Prostate gland (tissue), 2 donors: ENCODE measurements around the gene ELMO1.

Source experiments
- POLR2A ChIP-seq: fragments of 450-650 bp; IDR thresholded peaks from one replicate; pipeline ENCODE4 v1.6.1; 2016; ENCODE audit warnings: antibody characterized with exemption, mild to moderate bottlenecking
- POLR2AphosphoS5 ChIP-seq: sonication (generic); formaldehyde crosslinking; IDR thresholded peaks from one replicate; pipeline ENCODE4 v1.6.1; 2017; ENCODE audit warnings: antibody characterized with exemption
- TF ChIP-seq, protein P1 (sequence below), 4 experiments: fragments of 200-600 bp in 2 of 4; fragments of 450-650 bp in 2 of 4; sonication (generic) in 2 of 4; IDR thresholded peaks; 1 replicate in 3 of 4; 2 replicates in 1 of 4; pipeline ENCODE4 v1.5.1; 2016 to 2019; ENCODE audit warnings: antibody characterized with exemption in 4 of 4, mild to moderate bottlenecking in 2 of 4, moderate library complexity in 2 of 4

DNA sequence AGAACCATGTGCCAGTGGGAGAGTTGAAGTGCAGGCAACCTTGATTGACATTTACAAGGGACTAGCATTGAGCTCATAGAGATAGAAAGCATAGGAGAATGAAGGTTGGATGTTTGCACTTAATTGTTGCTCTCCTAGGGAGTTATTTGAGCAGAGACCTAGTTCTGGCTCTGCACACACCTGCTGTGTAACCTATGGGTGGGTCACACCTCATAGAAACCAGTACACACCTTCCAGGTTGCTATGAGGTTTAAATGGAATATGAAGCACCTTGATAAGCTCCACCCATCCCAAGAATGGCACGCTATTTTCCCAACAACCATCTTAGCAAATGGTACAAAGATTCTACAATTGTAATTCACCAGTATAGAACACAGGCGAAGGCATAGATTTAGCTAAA is 638.2 kb downstream of the ELMO1 start:
- TF ChIP-seq, protein P1, sequence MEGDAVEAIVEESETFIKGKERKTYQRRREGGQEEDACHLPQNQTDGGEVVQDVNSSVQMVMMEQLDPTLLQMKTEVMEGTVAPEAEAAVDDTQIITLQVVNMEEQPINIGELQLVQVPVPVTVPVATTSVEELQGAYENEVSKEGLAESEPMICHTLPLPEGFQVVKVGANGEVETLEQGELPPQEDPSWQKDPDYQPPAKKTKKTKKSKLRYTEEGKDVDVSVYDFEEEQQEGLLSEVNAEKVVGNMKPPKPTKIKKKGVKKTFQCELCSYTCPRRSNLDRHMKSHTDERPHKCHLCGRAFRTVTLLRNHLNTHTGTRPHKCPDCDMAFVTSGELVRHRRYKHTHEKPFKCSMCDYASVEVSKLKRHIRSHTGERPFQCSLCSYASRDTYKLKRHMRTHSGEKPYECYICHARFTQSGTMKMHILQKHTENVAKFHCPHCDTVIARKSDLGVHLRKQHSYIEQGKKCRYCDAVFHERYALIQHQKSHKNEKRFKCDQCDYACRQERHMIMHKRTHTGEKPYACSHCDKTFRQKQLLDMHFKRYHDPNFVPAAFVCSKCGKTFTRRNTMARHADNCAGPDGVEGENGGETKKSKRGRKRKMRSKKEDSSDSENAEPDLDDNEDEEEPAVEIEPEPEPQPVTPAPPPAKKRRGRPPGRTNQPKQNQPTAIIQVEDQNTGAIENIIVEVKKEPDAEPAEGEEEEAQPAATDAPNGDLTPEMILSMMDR (IDR thresholded peaks at IDR 0.05), result no peak
- TF ChIP-seq POLR2A (no peak), POLR2AphosphoS5 (no peak)
